GM18520 (cell line): ENCODE measurements around the gene NAPSA.
A peak's percentile ranks its signal among the peaks of the same experiment; 100 is the strongest.

Experiments used
- ATAC-seq: cut with Tn5 transposase; IDR thresholded peaks from one replicate; pipeline ENCODE4 v1.9.1; 2021; ENCODE audit not compliant: unreplicated experiment

The NAPSA gene

DNA sequence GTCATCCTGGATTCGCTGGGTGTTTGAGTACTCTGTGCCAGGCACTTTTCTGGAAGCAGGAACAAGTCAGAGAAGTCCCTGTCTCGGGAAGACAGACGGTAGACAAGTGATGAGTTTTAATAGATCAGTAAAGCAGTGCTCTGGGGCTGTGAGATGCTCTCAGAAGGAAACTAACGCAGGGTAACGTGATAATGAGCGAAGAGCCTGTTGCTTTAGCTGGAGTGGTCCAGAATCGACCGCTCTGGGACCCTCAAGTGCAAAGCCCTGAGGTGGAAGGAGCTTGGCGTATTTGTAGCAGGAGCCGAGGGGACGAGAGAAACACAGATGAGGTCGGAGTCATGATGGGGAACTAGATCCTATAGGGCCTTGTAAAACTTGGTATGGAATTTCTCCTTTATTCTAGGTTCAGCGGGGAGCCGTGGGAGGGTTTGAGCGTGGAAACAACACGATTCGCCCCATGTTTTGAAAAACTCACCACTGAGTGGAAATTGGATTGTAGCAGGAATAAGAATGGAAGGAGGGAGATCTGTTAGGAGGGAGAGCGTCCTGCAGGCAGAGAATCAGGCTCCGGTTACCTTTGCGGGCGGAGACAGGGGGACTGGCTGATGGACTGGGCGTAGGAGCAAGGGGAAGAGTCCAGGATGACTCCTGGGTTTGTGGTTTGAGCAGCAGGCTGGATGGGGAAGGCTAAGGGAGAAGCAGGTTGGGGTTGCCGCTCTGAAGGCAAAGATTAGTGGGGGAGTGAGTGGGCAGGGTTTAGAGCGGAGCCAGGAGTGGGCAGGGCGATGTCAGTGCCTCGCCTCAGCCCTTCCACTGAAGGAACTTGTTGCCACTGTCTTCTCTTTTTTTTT is 19.5 kb upstream of the NAPSA start:
- no peak for ATAC-seq

DNA sequence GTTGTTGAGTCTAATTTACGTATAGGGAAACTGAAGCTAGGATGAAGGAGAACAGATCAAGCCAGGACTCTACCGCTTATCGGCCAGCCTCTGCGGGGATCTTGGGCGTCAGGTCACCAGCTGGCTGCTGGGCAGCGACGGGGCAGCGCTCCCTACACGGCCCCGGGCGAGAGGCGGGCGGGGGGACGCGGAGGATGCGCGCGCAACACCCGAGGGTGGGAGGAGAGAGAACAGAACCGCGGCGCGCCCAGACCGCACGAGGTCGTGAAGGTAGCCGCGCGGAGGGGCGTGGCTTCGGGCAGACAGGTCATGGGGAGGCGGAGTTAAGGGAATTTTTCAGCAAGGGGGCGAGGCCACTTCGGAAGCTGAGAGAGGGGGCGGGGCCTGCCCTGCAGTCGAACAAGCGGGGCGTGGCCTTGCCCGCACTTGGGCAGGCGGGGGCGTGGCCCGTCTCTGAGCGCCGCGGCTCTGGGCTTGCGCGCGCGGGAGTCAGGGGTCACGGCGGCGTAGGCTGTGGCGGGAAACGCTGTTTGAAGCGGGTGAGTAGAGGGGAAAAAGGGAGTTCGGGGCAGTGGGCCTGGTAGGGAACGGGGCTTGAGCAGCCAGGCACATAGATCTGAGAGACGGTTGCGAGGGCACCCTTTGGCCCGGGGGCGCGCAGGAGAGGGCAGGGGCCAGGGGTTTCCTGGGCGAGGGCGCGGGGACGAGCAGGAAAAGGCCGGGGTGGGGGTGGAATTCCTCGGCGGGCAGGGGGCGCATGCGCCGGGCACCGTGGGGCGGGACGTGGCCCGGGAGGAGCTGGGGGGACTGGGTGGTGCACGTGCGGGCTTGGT is 18.6 kb upstream of the NAPSA start, which contains the start of gene POLD1:
TSS of gene POLD1 (plus strand) at position 496 of the 833 bp plus-strand sequence. CDS start 14,505 bp downstream, outside the sequence.
- peak; percentile 85 for ATAC-seq

DNA sequence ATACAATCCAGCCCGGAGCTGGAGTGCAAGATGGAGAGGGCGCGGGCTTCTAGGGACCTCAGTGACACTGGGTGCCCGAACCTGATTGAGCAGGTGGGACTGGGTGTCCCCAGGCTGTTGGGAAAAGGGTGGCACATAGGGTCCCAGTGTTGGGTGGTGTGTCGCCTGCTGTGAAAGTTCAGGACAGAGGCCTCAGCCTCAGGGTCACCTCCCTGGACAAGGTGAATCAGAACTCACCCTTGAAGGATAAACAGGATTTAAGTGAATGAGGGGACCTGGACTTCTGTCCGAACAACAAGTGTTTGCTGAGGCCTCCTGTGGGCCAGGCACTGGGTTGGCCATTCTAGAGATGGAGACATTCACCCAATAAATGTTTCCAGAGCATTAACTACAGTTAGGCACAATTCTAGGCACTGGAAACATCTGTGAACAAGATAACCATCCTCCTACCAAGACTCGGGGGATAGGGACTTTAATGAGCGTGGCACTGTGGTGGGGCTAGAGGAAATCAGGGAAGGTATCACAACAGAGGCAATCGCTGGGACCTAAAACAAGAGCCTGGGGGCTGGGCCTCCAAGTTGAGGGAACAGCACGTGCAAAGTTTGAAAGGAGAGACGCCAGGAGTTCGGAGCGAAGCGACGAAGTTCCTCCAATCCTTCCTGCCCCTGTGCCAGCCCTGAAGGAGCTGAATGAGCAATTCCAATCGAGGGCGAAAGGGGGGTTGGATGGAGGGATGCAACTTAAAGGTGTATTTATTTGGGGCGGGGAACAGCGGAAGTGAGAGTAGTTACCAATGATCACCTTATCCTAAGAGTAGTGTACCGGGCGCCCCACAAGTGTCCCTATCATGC is 17.8 kb upstream of the NAPSA start:
- ATAC-seq = no peak

DNA sequence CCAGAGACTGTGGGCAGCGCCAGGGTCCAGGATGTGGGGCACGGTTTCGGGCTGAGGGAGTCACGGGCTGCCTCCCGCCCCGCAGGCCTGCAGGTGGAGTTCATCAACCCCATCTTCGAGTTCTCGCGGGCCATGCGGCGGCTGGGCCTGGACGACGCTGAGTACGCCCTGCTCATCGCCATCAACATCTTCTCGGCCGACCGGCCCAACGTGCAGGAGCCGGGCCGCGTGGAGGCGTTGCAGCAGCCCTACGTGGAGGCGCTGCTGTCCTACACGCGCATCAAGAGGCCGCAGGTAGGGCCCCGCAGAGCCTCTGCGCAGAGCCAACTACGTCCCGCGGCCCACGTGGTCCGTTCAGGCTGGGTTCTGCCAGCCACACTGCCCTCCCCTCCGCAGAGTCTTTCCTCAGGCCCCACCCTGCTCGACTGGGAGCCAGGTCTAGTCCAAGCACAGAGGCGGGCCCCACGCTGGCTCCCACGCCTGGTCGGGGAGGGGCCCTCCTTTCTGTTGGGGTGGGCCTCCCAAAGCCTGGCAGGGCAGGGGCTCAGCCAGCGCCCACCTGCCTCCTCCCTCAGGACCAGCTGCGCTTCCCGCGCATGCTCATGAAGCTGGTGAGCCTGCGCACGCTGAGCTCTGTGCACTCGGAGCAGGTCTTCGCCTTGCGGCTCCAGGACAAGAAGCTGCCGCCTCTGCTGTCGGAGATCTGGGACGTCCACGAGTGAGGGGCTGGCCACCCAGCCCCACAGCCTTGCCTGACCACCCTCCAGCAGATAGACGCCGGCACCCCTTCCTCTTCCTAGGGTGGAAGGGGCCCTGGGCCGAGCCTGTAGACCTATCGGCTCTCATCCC is 16.7 kb upstream of the NAPSA start:
- no peak for ATAC-seq

DNA sequence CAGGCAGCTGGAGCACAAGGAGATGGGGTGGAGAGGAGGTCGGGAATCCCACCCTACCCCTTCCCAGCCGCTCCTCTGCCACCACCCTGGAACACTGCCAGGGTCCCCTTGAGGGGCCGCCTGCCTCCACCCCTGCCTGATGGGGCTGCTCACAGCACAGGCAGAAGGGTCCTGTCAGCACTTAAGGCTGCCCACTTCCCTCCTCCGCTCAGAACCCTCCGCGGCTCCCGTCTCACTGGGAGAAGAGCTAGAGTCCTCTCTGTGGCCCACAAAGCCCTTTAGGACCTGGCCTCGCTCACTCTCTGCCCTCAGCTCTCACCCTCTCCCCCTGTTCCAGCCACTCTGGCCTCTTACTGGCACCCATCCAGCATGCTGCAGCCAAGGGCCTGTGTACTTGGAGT is 15.3 kb upstream of the NAPSA start:
- ATAC-seq = no peak

DNA sequence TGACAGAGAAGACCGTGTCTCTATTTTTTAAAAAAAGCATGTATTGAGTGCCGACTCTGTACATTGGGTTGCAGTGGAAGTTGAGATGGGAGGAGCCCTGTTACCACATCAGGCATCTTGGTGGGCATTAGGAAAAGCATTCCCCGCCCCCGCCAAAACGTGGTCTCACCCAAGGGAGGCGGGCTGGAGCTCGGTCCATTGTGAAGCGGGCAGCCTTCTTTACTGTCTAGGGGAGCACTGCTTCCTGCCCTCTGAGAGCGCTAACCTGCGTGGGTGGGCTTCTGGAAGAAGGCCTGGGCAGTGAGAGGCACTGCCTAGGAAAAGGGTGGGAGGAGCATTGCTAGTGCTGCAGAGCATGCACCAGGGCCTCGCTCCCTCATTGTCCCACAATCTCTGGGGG is 14.7 kb upstream of the NAPSA start:
- no peak for ATAC-seq

DNA sequence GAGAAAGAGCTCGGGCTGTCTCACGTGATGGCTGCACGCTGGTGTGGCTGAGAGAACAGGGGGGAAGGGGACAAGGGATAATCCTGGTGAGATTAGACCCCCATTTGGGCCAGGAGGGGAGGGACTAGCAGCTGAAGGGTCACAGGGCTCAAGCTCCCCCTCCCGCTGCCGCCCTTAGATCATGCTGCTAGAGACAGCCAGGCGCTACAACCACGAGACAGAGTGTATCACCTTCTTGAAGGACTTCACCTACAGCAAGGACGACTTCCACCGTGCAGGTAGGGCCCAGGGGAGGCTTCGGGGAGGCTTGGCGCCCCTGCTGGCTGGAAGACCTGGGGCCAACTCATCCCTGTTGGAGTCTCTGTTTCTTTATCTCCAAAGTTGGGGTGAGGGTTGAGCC is 14.2 kb upstream of the NAPSA start:
- ATAC-seq = no peak

DNA sequence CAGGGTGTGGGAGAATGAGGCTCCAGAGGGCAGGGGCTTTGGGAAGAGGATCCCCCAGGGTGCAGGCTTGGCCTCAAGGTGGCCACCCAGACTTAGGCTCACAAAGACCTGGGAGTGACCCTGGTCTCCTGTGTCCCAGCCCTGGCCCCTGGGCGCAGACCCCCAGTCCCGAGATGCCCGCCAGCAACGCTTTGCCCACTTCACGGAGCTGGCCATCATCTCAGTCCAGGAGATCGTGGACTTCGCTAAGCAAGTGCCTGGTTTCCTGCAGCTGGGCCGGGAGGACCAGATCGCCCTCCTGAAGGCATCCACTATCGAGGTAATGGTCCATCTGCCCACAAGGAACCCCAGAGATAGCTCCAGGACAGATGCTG is 13.4 kb upstream of the NAPSA start:
- ATAC-seq = no peak

DNA sequence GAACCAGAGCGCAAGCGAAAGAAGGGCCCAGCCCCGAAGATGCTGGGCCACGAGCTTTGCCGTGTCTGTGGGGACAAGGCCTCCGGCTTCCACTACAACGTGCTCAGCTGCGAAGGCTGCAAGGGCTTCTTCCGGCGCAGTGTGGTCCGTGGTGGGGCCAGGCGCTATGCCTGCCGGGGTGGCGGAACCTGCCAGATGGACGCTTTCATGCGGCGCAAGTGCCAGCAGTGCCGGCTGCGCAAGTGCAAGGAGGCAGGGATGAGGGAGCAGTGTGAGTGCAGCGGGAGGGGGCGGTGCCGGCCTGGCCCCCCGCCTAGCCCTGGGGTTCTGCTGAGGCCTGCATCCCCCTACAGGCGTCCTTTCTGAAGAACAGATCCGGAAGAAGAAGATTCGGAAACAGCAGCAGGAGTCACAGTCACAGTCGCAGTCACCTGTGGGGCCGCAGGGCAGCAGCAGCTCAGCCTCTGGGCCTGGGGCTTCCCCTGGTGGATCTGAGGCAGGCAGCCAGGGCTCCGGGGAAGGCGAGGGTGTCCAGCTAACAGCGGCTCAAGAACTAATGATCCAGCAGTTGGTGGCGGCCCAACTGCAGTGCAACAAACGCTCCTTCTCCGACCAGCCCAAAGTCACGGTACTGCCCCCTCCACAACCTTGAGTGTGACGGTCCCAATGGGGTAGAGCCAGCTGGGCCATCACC is 12.9 kb upstream of the NAPSA start:
- ATAC-seq = no peak

DNA sequence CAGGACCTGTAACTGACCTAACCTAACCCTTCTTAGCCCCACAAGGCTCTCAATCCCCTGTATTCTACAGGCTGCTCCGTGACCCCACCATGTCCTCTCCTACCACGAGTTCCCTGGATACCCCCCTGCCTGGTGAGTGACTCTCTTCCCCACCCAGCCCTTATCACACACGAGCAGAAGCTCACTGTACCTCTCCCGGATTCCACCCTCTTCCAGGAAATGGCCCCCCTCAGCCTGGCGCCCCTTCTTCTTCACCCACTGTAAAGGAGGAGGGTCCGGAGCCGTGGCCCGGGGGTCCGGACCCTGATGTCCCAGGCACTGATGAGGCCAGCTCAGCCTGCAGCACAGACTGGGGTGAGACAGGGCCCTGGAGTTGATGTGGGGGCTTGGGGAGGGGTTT is 12.1 kb upstream of the NAPSA start:
- no peak for ATAC-seq

DNA sequence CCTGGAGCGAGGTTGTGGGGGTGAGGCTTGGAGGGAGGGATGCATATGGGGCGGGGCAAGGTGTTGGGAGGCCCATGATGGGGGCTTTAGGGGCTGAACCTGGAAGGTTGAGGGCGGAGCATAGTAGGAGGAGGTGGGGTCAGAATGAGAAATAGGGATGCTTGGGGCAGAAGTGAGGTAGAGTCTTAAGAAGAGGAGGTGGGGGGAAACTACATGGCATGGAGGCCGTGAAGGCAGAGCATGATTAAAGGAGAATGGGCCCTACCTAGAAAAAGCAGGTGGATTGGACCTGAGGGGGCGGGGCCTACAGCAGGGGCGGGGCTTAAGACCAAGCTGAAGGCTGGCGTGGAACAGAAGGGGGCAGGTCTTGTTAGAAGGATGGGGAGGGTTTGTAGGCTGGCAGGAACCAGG is 11.6 kb upstream of the NAPSA start:
- no peak for ATAC-seq

DNA sequence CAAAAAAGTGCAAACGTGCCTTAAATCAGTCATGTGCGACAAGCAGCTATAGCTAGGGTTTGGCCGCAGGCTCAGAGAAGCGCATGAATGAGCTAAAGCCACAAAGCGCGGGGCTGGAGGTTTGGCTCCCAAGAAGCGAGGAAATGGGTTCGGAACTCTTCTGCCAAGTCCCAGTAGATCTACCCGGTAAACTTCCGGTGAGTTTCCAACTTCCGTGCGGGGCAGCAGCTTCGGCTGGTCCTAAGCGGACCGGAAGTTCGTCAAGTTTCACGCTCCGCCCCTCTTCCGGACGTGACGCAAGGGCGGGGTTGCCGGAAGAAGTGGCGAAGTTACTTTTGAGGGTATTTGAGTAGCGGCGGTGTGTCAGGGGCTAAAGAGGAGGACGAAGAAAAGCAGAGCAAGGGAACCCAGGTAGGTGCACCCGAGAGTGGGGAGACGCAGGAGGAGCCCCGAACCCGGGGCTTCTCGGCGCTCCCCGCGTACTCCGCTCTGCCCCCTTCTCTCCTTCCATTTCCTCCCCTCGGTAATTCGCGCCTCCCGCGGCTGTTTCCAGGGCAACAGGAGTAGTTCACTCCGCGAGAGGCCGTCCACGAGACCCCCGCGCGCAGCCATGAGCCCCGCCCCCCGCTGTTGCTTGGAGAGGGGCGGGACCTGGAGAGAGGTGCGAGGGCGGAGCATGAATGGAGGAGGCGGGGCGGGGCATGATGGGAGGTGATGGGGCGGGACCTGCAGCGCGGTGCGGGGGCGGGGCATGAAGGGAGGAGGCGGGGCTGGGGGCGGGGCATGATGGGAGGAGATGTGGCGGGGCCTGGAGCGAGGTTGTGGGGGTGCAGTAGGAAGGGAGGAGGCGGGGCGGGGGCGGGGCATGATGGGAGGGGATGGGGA is 11.0 kb upstream of the NAPSA start, which contains the start of gene NR1H2:
TSS of gene NR1H2 (plus strand) at position 292 of the 885 bp plus-strand sequence. CDS start 1,149 bp downstream, outside the sequence.
- ATAC-seq = peak; percentile 81

DNA sequence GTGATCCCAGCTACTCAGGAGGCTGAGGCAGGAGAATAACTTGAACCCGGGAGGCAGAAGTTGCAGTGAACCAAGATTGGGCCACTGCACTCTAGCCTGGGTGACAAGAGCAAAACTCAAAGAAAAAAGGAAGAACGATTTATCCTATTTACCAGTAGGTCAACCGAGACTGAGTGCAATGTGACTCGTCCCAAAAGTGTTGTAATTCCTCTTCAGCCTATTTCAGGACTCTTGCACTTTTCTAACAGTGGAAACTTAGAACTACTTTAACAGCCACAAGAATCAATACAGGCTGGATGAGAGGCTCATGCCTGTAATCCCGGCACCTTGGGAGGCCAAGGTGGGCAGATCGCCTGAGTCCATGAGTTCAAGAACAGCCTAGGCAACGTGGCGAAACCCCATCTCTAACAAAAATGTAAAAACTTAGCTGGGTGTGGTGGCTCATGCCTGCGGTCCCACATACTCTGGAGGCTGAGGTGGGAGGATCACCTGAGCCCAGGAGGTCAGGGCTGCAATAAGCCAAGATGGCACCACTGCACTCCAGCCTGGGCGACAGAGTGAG is 6.6 kb upstream of the NAPSA start:
- no peak for ATAC-seq

DNA sequence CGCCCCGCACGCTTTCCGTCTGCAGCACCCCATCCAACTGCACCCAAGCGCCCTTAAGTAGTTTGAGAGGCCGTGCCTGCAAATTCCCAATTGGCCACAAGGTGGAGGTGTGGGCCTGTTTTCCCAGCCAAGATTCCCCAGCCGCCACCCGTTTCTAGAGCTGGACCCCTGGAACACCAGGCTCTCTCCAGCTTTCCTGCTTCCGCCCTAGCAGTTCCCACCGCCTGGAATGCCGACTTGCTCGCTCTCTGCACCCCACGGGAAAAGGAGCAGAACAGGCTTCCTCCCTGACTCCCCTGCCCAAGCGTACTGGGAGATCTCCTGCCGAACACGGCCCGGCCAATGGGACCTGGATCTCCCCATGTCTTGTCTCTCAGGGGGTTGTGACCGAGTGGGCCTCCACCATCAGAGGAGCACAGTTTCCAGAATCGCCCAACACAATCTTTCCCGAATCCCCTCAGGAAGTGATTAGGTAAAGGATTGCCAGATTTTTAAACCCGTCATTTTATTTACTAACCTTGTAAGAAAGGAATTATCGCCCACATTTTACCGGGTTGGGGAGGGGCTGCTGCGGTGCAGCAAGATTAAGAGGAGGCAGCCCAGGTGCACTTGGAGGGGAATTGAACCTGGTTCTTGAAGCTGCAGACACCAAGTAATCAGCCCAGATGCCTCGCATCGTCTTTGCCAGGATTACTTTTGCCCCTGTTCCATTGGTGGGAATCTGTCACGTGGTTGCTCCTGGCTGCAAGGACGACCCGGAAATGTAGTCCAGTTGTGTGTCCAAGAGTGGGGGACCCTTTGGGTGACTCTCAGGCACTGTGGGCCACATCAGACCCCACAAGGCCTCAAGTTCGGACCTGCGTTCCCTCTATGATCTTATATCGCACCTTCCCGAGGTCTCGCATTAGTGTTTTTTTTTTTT is 3.5 kb upstream of the NAPSA start:
- ATAC-seq = no peak

DNA sequence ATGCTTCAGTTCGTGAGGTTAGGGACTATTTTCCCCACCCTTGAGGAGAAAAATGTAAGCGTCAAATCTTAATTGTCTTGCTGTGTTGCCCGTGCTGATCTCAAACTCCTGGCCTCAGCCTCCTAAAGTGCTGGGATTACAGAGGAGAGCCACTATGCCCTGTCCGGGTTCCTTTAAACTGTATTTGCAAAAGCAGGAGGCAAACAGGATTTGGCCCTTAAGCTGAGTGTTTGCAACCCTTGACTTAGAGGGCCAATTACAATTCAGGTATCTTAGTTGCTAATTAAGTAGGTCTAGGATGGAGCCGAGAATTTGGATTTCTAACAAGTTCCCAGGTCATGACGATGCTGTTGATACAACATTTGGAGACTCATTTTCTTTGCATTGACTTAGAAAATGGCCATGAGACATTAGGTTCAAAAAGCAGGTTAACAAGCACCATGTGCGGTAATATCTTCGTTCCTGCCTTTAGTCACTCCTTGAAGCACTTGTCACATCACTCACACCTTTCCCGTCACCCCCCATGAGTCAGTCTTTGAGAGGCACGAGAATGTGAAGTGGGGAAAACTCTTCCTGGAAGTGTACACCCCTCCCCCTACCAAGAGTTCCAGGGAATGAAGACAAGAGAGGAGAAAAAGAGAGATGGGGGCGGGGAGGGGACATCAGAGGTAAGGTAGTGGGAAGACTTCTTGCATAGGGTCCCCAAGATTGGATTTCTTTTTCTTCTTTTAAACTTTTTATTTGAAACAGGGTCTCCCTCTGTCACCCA is 2.6 kb downstream of the NAPSA start:
- ATAC-seq = no peak

DNA sequence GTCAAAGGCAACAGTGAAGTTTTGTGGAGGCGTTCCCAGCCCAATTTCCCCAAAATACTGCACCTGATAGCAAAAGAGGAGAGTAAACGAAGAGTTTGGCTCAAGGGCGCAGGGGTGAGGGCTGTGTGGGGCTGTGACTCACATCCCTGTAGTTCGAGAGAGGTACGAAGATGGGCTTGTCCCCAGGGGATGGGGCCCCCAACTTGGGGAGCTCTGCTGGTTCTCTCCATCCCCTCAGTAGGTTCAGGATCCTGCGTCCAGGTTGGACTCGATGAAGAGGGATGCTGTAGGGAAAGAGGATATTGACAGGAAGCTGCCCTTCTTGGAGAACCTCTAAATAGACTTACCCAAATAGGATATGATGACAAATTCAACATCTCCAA is 3.4 kb downstream of the NAPSA start:
- ATAC-seq = no peak
